Measurements from ENCODE around the gene ALPI. TPM values are rescaled to one million over a fixed set of nuclear protein-coding genes. Genes with fewer than 3 reads are reported as not detected.

The ALPI gene
- total RNA-seq, 1 donor from 2014 or later = not detected

GRCh38 chr2:232495292-232495691, 39.3 kb downstream of the ALPI start:
- no peak for TF ChIP-seq CTCF (IDR thresholded peaks at IDR 0.05; ENCODE audit: partially characterized antibody, unreplicated experiment)
- Mint-ChIP-seq H3K27ac (ENCODE audit: unreplicated experiment) (no peak overlapping the region), H3K4me3 (ENCODE audit: unreplicated experiment) (no peak overlapping the region), H3K4me1 (ENCODE audit: low read depth, unreplicated experiment) (peaks cover 3% of the 10 kb centered on the region), H3K36me3 (ENCODE audit: unreplicated experiment) (peaks cover 3% of the 10 kb centered on the region), H3K9me3 (ENCODE audit: unreplicated experiment) (peaks cover 4% of the 10 kb centered on the region), H3K27me3 (ENCODE audit: unreplicated experiment) (peaks cover 14% of the 10 kb centered on the region)
- no peak for DNase-seq

- no peak for DNase-seq
- Mint-ChIP-seq H3K36me3 (ENCODE audit: unreplicated experiment) (peaks cover 3% of the 10 kb centered on the region), H3K4me3 (ENCODE audit: unreplicated experiment) (no peak overlapping the region), H3K27ac (ENCODE audit: unreplicated experiment) (no peak overlapping the region), H3K27me3 (ENCODE audit: unreplicated experiment) (peaks cover 11% of the 10 kb centered on the region), H3K9me3 (ENCODE audit: unreplicated experiment) (peaks cover 2% of the 10 kb centered on the region), H3K4me1 (ENCODE audit: low read depth, unreplicated experiment) (peaks cover 3% of the 10 kb centered on the region)
- no peak for TF ChIP-seq CTCF (IDR thresholded peaks at IDR 0.05; ENCODE audit: partially characterized antibody, unreplicated experiment)
Observed at GRCh38 chr2:232496501-232497270, 40.7 kb downstream of the ALPI start.

GRCh38 chr2:232497348-232497747, 41.4 kb downstream of the ALPI start:
- no peak for TF ChIP-seq CTCF (IDR thresholded peaks at IDR 0.05; ENCODE audit: partially characterized antibody, unreplicated experiment)
- Mint-ChIP-seq H3K27me3 (ENCODE audit: unreplicated experiment) (peaks cover 9% of the 10 kb centered on the region), H3K9me3 (ENCODE audit: unreplicated experiment) (peaks cover 2% of the 10 kb centered on the region), H3K27ac (ENCODE audit: unreplicated experiment) (no peak overlapping the region), H3K4me1 (ENCODE audit: low read depth, unreplicated experiment) (peaks cover 4% of the 10 kb centered on the region), H3K4me3 (ENCODE audit: unreplicated experiment) (no peak overlapping the region), H3K36me3 (ENCODE audit: unreplicated experiment) (peaks cover 3% of the 10 kb centered on the region)
- no peak for DNase-seq

GRCh38 chr2:232498452-232498851, 42.5 kb downstream of the ALPI start:
- H3K4me1 Mint-ChIP-seq (ENCODE audit: low read depth, unreplicated experiment) = peaks cover 7% of the 10 kb centered on the region
- DNase-seq = no peak
- H3K27me3 Mint-ChIP-seq (ENCODE audit: unreplicated experiment) = peaks cover 9% of the 10 kb centered on the region
- H3K36me3 Mint-ChIP-seq (ENCODE audit: unreplicated experiment) = peaks cover 3% of the 10 kb centered on the region
- no peak for TF ChIP-seq CTCF (IDR thresholded peaks at IDR 0.05; ENCODE audit: partially characterized antibody, unreplicated experiment)
- no peak overlapping the region for H3K4me3 Mint-ChIP-seq (ENCODE audit: unreplicated experiment)
- no peak overlapping the region for H3K27ac Mint-ChIP-seq (ENCODE audit: unreplicated experiment)
- H3K9me3 Mint-ChIP-seq (ENCODE audit: unreplicated experiment) = peaks cover 2% of the 10 kb centered on the region

GRCh38 chr2:232501331-232501771, 45.4 kb downstream of the ALPI start:
- H3K4me1 Mint-ChIP-seq (ENCODE audit: low read depth, unreplicated experiment) = peaks cover 13% of the 10 kb centered on the region
- H3K9me3 Mint-ChIP-seq (ENCODE audit: unreplicated experiment) = peaks cover 7% of the 10 kb centered on the region
- peaks cover 13% of the 10 kb centered on the region for H3K27me3 Mint-ChIP-seq (ENCODE audit: unreplicated experiment)
- no peak overlapping the region for H3K27ac Mint-ChIP-seq (ENCODE audit: unreplicated experiment)
- TF ChIP-seq CTCF (IDR thresholded peaks at IDR 0.05; ENCODE audit: partially characterized antibody, unreplicated experiment) = no peak
- H3K36me3 Mint-ChIP-seq (ENCODE audit: unreplicated experiment) = peaks cover 3% of the 10 kb centered on the region
- no peak overlapping the region for H3K4me3 Mint-ChIP-seq (ENCODE audit: unreplicated experiment)
- no peak for DNase-seq

Measured in glutamatergic neuron (in vitro differentiated cells).